ENCODE measurements around the gene SECTM1. TPM values are rescaled to one million over a fixed set of nuclear protein-coding genes. Genes with fewer than 3 reads are reported as not detected.

Gene SECTM1
- total RNA-seq, 1 donor from 2014 or later, result 1.1 TPM

DNA sequence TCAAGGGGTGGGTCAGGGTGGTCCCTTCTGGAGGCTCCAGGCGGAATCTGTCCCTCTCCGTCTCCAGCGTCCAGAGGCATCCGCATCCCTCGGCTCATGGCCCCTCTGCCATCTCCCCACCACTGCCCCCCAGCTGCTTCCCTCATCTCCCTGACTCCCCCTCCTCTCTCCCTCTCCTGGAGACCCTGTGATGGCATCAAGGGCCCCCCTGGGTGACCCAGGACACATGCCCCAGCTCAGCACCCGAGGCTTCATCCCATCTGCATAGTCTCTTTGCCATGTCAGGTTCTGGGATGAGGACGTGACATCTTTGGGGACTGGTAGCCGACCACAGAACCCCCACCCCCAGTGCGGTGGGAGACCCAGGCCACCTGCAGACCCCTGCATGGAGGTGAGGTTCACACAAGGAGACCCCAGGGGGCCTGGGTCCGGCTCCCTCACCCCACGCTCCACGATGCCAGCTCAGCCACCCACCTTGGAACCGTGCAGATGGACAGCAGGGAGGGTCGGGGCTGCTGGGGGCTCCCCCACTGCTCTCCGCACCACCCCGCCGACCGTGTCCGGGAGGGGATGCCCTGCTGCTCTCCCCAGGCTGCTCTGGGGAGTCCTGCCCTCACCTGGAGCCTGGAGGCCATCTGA, 3.8 kb downstream of the SECTM1 start:
- DNase-seq (ENCODE audit: extremely low read depth, low read depth, low spot score), result no peak

DNA sequence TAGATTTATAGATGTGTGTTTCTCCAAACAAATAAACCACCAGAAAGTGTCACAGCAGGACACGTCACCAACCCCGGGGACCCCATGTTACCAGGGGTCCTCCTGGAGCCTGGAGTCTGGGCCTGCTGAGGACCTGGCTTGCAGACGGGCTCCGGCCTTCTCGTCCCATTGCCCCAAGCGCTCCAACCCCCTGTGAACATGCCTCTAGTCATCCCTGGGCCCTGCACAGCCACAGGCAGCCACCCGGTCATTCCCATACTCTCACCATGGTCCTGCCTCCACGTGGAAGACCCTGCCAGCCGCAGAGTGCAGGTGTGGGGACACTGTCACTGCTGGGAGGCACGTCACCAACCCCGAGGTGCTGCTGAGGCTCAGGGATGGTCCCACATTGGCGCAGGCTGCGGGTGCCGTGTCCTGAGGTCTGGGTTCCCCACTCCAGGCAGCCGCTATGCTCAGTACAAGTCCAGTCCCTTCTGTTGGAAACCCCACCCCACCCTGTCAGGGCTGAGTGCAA, 4.5 kb downstream of the SECTM1 start:
- DNase-seq (ENCODE audit: extremely low read depth, low read depth, low spot score), result no peak

DNA sequence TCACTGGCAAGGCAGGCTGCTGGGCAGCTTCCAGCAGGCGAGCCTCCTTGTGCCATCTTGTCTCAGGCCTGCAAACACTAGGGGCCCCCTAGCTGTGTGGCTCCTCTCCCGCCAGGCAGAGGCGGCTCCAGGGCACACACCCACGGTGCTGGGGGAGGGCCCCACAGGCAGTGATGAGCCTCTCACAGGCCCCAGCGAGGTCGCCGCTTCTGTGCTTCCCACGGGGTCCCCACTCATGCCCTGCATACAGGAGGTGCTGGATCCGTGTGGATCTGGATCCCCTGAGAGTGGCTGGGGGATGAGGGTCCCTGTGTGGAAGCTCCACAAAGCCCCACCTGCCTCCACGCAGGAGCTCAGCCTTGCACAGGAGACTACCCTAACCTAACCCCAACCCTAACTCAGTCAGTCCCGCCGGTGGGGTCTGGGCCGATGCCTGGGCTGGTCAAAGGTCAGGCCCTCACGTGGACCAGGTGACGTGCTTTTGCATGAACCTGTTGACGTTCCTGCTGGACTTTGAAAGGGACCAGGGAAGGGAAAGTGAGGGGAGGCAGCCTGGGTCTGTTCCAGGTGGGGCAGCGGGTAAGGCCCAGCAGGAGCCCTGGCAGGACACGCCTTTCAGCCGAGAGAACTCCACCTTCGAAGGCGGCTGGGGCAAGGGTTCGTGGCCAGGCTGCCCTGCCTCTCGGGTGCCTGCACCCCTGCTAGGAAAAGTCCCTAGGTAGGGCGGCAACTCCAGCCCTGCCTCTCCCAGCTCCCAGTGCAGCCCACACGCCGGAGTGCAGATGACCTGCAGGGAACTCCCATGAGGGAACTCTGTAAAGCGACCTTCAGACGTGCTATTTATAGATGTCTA, 5.2 kb downstream of the SECTM1 start:
- no peak for DNase-seq (ENCODE audit: extremely low read depth, low read depth, low spot score)

DNA sequence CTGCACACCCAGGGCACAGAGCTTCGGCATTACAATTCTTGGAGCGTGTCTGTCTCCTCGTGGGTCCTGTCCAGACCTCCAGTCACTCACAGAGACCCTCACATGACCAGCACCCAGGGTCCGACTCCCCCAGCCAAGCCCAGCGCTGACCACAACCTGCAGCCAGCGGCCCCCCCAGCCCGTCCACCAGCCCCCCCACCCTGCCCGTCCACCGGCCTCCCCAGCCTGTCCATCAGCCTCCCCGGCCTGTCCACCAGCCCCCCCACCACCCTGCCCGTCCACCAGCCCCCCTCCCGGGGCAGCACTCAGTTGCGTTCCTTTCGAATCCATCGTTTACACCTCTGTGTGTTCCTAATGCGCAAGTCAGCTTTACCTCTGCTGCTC, 5.8 kb downstream of the SECTM1 start:
- no peak for DNase-seq (ENCODE audit: extremely low read depth, low read depth, low spot score)

DNA sequence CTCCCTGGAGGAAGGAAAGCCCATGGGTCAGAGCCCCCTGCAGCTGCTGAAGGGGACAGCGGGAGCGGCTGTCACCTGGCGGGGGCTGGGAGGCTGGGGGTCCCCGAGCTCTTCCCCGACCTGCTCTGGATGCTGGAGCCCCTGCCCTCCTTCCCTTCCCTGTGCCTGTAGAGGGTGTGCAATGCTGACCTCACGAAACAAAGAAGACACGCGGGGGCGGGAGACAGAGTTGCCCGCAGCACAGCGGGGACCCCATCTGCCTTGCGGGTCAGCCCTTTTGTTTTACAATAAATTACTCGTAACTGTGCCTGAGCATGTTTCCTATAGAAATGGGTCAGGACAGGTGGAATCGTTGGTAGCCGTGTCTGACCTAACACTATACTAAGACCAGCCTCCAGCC, 6.3 kb downstream of the SECTM1 start:
- no peak for DNase-seq (ENCODE audit: extremely low read depth, low read depth, low spot score)

DNA sequence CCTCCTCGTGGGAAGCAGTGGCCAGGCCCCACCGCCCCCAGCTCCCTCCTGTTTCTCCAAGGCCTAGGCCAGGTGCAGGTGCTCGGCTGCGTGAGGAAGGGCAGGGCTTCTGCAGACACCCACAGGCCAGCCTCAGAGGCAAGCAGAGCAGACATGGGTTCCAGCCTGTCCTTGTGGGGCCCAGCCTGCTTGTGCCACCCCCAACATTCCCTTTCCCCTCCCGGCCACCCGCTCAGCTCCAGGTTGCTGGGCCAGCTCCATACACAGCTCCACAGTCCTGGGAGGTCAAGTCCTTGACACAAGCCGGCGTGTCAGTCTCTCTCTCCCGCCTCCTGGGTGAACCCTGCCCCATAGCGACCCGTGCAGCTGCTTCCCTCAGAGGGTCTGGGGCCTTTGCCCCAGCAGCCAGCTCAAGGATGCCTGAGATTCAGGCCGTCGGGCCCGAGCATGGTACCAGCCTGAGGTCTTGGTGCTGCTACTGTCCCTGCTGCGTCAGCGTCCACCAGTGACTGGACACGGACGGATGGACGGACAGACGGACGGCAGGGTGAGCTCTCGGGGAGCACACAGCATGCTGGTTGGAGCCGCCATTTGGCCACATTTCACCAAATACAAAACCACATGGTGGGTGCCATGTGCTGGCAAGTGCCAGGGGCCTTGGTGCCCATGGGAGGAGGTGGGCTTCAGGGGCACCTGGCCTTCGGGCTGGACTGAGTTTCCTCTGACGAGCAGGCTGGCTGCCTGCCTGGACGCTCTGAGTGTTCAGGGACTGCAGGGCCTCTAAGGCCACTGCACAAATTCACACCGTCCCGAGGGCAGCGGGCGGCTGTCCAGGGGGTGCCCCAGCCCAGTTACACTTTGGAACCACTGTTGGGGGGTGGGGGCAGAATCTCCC, 8.0 kb downstream of the SECTM1 start:
- no peak for DNase-seq (ENCODE audit: extremely low read depth, low read depth, low spot score)

DNA sequence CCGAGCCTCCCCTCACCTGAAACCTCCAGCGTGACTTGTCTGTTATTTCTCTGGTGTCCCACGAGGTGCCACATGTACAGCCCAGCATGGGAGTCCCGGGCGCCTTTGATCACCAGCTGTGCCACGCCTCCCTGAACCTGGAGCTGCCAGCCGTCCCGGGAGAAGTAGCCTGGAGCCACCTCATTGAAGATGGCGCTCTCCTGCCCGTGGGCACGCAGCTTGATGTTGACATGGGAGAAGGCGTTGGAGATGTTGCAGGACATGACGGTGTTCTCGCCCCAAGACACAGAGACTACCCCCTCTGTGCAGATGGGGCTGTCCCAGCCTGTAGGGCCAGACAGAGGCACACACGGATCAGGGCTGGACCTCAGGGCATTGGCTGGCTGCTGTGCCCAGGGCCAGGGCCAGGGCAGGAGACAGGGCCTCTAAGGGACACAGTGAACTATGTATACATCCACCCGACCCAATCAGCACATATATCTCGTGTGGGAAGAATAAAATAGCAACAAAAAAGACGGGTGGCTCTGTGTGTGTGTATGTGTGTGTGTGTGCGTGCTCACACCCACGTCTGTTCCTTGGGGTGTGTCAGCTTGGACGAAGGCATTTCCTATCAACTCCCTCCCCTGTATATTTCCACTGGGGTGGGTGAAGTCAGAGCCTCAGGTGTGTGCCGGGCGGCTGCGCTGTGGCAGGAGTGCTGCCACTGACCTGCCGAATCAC, 8.8 kb downstream of the SECTM1 start:
- no peak for DNase-seq (ENCODE audit: extremely low read depth, low read depth, low spot score)

DNA sequence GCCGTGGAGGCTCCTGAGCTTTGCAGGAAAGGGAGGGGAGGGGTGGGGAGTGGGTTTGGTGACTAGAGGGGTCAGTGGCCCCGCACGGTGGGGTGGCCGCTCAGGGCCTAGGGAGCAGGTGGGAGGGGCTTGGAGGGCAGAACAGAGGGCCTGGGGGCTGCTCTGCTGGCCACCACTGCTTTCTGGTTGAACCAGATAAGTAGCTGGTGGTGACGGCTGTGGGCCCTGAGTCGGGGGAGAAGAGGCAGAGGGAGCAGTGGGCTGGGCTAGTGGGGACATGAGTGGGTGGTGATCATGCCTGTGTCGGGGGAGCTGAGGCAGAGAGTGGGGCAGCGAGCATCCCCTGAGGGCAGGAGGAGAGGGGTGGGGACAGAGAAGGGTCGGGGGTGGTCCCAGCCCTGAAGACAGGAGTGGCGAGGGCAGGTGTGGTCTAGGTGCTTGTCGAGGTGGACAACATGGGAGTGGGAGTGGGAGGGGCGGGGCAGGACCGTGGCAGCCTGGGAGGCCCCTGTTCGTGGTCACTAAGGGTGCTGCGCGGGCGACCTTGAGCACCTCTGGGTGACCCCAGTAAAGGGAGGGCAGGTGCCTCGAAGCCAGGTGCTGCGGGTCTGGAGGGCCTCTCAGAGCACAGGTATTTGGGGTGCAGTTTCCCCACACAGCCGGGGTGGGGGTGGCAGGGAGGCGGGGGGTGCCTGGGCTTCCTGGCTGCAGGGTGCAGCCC, 9.9 kb downstream of the SECTM1 start:
- DNase-seq (ENCODE audit: extremely low read depth, low read depth, low spot score), result no peak

DNA sequence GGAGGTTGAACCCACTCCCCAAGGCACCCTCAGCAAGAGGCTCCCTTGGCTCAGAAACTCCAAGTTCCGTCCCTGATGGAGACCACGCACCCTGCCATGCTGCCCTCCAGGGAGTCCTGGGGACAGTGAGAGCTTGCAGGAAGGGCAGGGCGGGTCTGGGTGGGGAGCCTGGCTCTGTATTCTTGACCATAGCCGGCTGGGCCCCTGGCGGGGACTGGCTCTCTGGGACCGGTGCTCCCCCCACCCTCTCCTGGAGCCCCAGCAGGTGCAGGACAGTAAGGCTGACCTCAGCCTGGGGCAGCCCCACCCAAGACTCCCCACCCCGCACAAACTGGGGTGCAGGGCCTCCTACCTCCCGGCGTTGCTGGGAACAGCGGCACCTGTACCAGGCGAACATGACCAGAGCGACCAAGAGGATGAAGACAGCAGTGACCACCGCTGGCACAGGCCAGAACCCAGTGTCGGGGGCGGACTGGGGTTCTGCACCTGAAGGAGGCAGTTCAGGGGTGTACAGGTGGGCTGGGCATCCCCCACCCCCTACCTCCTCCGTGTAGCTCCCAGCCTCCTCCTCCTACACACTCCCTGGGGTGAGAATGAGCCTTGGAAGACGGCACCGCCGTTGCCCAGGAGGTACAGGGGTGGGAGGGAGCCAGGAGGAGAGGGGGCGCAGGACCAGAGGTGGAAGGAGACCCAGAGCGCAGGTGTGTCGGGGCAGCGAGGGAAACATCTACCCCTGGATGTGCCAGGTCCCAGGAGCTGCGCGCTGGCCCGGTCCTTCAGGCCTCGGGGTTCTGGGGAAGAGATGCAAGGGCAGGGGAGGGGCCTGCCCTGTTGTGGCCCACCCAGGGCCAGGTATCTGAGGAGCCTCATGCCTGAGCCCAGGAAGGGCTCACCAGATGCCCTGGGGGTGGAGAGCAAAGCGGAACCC, 10.8 kb downstream of the SECTM1 start:
- no peak for DNase-seq (ENCODE audit: extremely low read depth, low read depth, low spot score)

DNA sequence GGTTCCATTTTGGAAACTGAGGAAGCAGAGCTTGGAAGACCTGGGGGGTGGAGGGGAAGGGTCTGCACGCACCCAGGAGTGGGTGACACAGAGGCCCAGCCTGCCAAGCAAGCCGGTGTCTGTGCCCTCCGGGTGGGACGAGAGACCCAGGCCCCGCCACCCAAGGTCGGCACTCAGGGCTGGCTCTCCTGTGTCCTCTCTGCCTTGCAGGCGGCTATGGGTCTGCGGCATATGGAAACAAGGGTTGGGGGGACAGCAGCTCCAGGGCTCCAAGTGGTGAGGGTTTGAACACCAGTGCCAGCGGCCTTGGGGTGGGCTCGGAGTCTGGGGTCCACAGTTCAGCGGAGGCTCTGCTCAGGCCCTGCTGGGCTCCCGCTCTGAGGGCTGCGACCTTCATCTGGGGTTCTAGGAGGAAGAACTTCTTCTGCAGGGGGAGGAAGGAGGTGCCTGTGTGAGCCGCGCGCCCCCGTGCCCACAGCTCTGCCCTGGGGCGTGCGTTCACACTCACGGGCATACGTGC, 11.6 kb downstream of the SECTM1 start:
- DNase-seq (ENCODE audit: extremely low read depth, low read depth, low spot score), result no peak

DNA sequence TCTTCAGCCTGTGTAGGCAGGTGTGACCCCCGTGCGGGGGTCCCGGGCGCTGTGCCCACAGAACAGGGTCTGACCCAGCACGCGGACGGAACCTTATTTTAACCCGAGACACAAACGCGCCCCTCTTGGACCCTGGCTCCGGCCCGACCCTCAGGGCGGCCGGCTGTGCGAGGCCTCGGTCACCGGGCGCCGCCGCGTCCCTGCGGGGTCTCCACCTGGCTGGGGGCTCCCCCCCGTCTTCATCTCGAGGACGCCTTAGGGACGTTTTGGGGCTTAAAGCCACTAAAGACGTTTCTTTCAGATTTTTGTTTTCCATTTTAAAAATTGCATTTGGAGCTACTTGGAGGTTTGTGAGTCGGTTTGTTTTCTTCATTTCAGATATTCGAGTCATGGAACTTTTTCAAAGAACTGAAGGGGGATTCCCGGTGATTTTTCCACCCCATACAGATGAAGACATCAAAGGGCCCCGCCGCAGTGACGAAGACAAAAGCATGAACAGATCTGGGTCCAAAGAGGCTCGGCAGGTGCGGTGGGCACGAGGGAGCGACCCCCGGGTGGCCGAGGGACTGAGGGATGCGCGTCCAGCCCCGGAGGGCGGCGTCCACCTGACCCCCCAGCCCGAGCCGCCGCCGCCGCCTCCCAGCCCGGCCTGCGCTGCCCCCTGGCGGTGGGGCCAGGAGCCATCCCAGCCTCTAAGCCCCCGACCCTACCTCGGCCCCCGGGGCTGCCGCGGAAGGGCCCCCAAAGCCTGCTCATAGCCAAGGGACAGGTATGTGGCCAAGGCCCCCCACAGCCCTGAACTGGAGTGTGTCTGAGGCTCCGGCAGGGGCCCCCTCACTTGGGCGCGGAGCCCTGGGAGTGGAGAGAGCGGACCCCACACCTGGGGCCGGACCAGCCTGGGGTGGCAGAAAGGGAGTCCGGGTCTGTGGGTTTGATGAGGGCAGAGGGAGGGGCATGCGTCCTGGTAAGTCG, 12.3 kb downstream of the SECTM1 start:
- DNase-seq (ENCODE audit: extremely low read depth, low read depth, low spot score), result no peak

DNA sequence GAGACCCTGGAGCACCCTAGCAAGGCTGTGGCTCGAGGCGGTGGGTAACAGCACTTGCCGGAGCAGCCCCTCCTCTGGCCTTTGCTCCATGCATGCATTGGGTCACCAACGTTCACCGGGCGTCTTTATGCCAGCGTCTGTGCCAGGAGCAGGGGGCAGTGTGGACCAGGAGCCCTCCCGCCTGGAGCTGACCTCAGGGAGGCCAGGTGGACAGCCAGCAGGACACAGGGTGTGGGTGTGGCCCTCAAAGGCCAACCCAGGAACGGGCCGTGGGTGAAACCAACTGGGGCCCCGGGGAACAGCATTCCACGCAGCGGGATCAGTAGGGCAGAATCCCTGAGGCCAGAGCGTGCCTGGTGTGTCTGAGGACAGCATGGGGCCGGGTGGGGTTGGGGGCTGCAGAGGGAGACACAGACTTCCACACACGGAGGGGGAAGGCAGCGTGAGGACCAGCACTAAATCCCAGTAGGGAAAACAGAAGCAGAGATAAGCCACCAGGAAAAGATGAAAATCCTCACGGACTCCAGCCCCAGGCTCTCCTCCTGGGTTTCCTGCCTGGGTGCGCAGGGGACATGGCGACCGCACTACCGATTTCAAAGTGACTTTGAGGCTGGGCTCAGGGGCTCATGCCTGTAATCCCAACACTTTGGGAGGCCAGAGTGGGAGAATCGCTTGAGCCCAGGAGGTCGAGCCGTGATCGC, 13.3 kb downstream of the SECTM1 start:
- DNase-seq (ENCODE audit: extremely low read depth, low read depth, low spot score), result no peak

DNA sequence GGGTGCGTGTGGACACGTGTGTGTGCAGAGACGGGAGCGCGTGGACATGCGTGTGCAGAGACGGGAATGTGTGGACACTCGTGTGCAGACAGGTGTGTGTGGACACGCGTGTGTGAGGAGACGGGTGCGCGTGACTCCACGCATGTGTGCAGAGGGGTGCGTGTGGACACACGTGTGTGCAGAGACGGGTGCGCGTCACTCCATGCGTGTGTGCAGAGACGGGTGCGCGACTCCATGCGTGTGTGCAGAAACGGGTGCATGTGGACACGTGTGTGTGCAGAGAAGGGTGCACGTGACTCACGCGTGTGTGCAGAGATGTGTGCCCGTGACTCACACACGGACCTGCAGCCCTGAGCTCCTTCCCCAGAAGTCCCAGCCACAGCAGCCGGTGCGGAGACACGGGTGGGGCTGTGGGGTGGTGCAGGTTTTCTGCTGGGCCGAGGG, 13.9 kb downstream of the SECTM1 start:
- no peak for DNase-seq (ENCODE audit: extremely low read depth, low read depth, low spot score)

DNA sequence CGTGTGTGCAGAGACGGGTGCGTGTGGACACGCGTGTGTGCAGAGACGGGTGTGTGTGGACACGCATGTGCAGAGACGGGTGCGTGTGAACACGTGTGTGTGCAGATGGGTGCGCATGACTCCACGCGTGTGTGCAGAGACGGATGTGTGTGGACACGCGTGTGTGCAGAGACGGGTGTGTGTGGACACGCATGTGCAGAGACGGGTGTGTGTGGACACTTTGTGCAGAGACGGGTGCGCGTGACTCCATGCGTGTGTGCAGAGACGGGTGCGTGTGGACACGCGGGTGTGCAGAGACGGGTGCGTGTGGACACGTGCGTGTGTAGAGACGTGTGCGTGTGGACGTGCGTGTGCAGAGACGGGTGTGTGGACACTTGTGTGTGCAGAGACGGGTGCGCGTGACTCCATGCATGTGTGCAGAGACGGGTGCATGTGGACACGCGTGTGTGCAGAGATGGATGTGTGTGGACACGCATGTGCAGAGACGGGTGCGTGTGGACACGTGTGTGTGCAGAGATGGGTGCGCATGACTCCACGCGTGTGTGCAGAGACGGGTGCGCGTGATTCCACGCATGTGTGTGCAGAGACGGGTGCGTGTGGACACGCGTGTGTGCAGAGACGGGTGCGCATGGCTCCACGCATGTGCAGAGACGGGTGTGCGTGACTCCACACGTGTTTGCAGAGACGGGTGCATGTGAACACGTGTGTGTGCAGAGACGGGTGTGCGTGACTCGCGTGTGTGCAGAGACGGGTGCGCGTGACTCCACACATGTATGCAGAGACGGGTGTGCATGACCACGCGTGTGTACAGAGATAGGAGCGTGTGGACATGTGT, 14.6 kb downstream of the SECTM1 start:
- DNase-seq (ENCODE audit: extremely low read depth, low read depth, low spot score), result no peak

DNA sequence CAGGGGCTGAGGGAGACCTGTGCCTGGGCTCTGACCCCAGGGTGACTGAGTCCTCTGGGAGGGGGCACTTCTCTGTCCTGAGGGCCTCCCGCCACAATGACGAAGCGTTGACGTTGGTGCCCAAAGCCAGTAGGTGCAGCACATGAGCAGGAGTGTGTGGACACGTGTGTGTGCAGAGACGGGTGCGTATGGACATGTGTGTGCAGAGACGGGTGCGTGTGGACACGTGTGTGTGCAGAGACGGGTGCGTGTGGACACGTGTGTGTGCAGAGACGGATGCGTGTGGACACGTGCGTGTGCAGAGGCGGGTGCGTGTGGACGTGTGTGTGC, 15.4 kb downstream of the SECTM1 start:
- DNase-seq (ENCODE audit: extremely low read depth, low read depth, low spot score), result no peak
